GM19455 (cell line): ENCODE data around the gene COL5A1.

Experiments
- ATAC-seq: cut with Tn5 transposase; IDR thresholded peaks from one replicate; pipeline ENCODE4 v1.9.1; 2021; ENCODE audit not compliant: unreplicated experiment

Gene COL5A1

GRCh38 chr9:134737842-134738580, 96.4 kb downstream of the COL5A1 start:
- no peak for ATAC-seq

DNA sequence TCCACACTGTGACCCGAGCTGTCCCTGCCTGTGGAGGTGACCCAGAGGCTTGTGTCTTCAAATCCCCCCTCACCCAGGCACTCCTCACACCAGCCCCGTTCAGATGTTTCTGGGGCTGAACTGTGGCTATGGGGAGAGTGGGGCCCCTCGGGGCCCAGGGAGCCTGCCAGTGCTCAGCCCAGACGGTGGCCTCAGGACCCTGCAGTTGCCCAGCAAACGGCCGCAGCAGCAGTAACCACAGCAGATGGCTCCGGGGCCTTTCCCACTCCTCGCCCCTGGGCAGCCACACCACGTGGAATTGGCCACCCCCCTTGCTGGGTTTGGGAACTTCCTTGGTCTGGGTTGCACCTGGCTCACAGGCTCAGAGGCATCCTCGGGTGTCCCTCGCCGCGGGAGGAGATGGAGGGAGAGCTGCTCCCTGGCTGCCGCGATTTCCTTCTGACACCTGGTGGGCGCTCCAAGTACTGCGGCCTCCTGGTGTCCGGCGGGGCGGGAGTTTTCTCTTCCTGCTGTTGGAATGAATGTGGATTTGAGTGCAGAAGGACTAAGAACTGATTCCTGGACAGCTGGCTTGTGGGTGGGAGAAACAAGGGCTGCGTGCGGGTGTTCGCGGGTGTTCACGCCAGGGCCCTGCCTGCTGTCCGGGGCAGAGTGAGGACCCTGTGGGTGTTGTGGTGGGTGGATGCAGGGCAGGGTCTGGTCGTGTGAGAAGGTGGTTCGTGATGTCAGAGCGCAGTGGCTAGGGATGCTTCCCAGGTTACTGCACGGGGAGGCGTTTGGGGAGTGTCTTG, 97.5 kb downstream of the COL5A1 start:
- ATAC-seq, result no peak

DNA sequence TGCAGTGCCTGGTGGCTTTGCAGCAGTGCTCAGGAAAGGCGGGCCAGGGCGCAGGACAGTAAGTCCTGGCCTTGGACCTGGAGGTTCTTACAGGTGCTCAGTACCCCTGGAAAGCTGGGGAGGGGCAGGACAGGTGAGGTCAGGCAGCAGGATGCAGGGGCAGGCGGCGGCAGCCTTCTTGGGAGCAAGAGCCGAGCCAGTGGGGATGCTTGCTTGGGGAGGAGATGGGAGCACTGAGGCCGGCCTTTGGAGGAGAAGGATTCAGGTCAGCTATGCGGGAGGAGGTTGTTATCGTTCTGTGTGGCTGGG, 98.0 kb downstream of the COL5A1 start:
- ATAC-seq, result no peak

DNA sequence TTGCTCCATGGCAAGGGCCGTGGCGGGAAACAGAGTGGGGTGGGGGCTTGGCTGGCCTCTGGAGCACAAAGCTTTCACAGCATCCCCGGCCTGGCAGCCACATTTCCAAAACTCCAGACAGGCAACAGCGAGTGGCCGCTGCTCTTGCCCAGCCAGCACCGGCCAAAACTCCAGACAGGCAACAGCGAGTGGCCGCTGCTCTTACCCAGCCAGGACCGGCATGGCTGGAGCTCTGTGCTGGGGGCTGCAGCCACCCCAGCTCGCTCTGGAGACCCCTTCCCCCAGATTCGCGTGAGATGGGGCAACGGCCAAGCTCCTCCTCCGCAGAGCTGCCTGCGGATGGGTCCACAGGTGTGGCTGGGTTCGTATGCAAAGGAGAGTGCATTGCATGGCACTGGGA, 98.5 kb downstream of the COL5A1 start:
- no peak for ATAC-seq

GRCh38 chr9:134741846-134742245, 100.2 kb downstream of the COL5A1 start:
- ATAC-seq, result no peak

- ATAC-seq, result no peak
Measured at GRCh38 chr9:134742822-134743535, 101.4 kb downstream of the COL5A1 start.

DNA sequence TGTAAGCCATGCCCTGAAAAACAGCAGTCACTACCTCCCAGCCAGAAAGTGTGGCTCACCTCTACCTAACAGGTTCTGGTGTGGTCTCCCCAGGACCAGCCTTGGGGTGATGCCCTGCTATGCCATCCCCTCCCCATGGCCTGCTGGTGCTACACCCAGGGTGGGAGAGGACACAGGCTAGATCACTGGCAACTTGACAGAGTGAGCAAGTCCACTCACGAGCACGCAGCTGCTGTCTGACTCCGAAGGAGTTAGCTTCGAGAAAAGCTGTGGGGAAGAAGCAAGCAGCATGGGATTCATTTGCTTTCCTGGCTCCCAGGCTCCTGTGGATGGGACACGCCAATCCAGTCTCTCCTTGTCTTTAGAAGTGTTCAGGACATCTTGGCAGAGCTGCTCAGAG, 102.2 kb downstream of the COL5A1 start:
- ATAC-seq, result no peak

DNA sequence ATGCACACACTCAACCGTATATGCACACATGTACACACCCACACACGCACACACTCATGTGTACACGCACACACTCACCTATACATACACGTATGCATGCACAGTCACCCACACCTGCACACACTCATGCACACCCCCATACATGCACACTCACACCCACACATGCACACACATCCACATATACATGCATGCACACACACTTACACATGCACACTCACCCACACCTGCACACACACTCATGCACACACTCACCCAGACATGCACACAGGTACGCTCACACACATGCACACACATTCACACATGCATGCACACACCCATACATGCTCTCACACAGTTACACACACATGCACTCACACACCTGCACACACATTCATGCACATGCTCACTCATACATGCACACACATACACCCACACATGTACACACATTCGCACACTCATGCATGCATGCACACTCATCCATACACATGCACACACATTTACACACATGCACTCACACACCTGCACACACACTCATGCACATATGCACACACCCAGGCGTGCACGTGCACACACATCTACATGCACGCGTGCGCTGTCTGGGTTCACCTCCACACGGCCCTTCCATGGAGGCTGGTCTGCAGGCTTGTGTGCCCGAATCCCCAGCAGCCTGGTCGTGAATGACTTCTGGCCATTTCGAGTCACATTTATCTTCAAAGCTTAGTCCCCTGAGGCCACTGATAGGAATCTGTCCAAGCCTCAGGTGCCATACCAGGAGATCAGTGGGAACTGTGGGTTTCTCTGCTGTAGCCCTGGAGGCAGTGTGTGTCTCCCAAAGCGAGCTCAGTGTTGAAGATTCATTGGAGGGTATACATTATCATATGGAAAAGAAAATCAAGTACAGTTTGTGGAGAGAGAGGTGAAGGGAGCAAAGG, 103.0 kb downstream of the COL5A1 start:
- no peak for ATAC-seq

DNA sequence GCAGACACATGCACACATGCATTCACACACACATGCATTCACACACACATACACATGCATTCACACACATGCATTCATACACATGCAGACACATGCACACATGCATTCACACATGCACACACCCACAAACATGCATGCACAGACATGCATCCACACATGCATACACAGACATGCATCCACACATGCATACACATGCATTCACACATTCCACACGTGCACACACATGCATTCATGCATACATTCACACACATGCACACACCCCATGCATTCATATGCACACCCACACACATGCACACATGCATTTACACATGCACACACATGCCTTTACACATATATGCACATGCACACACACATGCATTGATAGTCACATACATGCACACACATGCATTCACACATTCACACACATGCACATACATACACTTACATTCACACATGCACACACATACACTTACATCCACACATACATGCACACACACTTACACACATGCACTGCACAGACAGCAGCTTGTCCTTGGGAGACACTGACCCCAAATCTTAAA, 106.4 kb downstream of the COL5A1 start:
- ATAC-seq, result no peak

- no peak for ATAC-seq
Measured at GRCh38 chr9:134748591-134748990, 107.0 kb downstream of the COL5A1 start.

DNA sequence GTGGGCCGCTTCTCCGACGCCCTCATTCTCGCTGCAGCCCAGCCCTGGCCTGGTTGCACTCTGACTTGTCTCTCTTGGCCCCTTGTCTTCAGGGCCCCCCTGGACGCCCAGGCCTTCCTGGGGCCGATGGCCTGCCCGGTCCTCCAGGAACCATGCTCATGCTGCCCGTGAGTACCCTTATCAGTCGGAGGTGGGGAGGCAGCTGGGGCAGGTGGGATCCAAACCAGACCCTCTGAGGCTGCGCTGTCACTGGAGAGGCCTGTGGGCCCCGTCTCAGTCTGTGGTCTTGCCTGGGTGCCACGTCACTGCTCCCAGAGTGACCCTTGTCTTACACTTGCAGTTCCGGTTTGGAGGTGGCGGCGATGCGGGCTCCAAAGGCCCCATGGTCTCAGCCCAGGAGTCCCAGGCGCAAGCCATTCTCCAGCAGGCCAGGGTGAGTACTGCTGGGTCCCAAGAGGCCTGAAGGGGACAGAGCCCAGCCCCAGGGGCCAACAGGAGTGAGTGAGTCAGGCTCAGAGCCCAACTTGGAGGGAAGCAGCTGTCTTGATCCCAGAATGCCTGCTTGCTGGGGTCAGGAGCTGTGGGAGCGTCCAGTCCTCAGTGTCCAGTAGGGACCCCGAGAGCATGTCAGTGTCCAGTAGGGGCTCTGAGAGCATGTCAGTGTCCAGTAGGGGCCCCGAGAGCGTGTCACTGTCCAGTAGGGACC, 109.0 kb downstream of the COL5A1 start:
- ATAC-seq, result no peak

- no peak for ATAC-seq
Measured at GRCh38 chr9:134751622-134752021, 110.0 kb downstream of the COL5A1 start.

- ATAC-seq, result no peak
Measured at GRCh38 chr9:134752471-134753168, 111.0 kb downstream of the COL5A1 start.

DNA sequence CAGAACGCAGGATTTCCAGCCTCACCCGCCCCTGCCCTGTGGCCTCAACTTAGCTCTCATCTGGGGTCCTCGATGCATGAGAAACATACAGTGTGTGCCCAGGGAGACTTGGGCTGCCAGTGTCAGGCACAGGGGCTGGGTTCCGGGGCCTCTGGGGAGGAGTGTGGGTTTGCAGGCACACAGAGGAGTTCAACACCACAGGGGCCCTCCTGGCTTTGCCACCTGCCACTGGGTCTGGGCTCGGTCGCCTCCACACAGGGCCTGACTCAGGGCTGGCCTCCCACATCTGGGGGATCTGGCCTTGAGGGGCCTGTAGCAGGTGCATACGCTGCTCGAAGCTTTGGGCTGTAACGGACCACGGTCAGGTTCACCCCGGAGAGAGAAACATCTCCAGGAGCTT, 111.6 kb downstream of the COL5A1 start:
- ATAC-seq, result no peak

DNA sequence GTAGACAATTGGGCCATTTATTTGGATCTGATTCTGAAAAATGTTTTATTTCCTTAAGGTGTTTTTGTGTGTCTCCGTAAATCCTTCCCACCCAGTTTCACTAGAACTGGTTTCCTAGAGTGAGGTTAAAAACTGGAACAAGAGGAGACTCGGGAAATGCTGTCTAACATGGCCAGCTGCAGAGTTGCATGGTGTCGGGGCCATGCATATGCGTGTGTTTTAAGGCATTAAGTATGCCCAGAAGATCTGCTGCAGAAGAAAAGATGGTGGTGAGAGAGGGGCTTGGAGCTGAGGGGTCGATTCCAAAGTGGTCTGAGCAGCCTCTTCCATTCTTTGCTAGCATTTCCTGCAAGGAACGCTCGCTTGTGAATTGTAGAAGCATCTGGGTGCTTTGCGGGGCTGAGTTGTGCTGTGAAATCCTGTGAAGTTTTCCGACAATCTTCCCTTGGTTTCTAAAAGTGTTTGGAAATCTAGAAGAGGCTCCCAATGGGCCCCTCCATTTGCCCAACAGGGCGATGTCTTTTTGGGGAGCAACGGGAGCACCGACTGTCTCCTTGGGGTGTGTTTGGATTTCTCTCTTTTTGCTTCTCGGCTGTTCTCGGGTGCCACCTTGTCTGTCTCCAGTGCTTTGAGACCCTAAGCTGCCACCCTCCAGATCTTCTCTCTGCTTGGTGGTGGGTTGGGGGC, 113.8 kb downstream of the COL5A1 start:
- no peak for ATAC-seq

DNA sequence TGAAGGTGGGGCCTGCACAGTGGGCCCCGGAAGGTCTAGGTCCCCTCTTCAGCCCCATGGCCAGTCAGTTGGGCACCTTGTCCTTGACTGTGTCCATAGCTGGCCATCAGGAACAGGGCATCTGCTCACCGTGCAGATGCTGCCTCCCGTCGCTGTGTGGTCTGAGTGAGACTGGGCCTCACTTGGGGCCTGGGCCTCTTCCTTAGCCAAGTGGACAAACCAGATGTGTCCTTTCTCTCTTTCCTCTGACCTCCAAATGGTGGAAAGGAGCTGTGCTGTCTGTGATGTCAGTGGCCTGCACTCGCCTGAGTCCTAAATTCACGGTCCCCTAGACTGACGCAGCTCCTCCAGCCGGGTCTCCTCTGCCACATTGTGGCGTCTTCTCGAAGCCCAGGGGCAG, 114.5 kb downstream of the COL5A1 start:
- ATAC-seq, result no peak

DNA sequence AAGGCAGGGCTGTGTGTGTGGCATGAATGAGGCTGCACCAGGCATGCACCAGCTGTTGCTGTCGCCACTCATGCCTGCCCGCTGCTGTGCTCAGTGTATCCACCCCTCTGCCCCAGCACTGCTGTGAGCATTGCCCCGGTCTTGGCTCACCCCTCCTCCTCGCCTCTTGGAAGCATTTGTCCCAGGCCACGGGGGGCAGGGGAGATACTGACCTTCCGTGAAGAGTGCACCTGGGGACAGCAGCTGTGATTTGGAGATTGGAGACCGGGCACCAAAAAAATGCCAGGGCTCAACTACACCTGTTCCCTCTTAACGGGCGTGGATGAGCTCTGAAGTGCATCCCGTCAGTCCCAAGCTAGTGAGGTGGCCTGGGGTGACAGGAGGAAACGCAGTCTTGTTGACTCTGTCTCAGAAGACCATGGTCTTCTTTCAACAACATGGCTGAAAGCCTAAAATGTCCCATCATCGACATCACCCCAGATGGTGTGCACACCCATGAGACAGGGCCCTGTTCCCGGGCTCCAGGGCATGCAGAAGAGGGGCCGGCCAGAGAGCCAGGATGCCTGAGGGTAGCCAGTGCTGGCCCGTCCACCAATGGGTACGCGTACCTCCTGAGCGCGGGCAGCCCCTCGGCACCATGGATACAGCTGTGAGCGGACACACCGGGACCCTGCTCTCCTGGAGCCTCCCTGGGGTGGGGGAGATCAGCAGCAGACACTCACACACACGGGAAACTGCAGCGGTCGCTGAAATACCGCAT, 115.8 kb downstream of the COL5A1 start:
- no peak for ATAC-seq

DNA sequence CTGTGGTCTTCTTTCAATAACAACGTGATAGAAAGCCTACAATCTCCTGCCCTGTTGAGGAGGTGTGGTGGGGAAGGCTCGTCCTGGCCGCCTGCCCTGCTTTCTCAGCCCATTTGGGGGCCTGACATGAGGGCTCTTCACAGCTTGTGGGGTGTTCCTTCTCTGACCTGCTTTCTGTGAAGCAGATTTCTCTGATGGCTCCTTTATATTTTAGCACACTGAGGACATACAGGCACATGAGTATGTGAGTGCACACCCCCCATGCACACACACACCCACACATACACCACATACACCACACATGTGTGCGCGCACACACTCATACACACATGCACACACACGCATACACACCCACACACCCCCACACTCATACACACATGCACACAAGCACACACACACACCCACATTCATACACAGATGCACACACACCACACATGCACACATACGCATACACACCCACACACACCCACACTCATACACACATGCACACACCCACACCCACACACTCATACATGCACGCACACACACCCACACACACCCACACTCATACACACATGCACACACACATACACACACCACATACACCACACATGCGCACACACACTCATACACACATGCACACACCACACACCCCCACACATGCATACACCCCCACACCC, 117.5 kb downstream of the COL5A1 start:
- no peak for ATAC-seq
